HepG2 (cell line): Measurements from ENCODE around the gene GRAP.

Experiments used
- CBX2 ChIP-seq, 2 experiments: fragments of 200-600 bp in 1 of 2; sonication (generic); formaldehyde crosslinking in 1 of 2; IDR thresholded peaks; 2 replicates each; pipeline versions ENCODE4 v1.7.0 to v1.8.1; 2018 to 2022; ENCODE audit warnings: low read depth in 2 of 2, low read length in 1 of 2, mild to moderate bottlenecking in 1 of 2, missing genetic modification reagents in 1 of 2
- ERF ChIP-seq: IDR thresholded peaks from 2 replicates; pipeline ENCODE4 v1.6.1; 2018; ENCODE audit warnings: missing biosample characterization, missing genetic modification reagents
- GTF2F1 ChIP-seq: fragments of 150-350 bp; IDR thresholded peaks from 2 replicates; pipeline ENCODE4 v1.6.1; 2014; ENCODE audit warnings: low read length
- KDM5A ChIP-seq: fragments of 200-600 bp; sonication (generic); IDR thresholded peaks from 2 replicates; pipeline ENCODE4 v1.7.0; 2018; ENCODE audit warnings: antibody characterized with exemption, mild to moderate bottlenecking, low read length, borderline replicate concordance
- MAFK ChIP-seq, 2 experiments: IDR thresholded peaks in 1 of 2; conservative IDR thresholded peaks in 1 of 2; 2 replicates each; pipeline ENCODE4 v1.6.1; 2011; ENCODE audit warnings: improper control_type of control experiment in 2 of 2, low read length in 2 of 2
- PAWR ChIP-seq: sonication (generic); formaldehyde crosslinking; IDR thresholded peaks from 2 replicates; pipeline ENCODE4 v1.4.0; 2020; ENCODE audit warnings: missing genetic modification reagents, mild to moderate bottlenecking, borderline replicate concordance
- RBM39 ChIP-seq: fragments of 200-400 bp; formaldehyde crosslinking; IDR thresholded peaks from one replicate; pipeline ENCODE4 v1.6.1; 2018; ENCODE audit warnings: antibody characterized with exemption, mild to moderate bottlenecking, low read depth, low read length; ENCODE audit not compliant: poor library complexity, severe bottlenecking
- SATB2 ChIP-seq: sonication (generic); formaldehyde crosslinking; IDR thresholded peaks from 2 replicates; pipeline ENCODE4 v1.5.0; 2020; ENCODE audit warnings: missing genetic modification reagents
- SIN3A ChIP-seq: IDR thresholded peaks from 2 replicates; pipeline ENCODE4 v1.6.1; 2011; ENCODE audit warnings: low read depth, mild to moderate bottlenecking, control low read depth, low read length, borderline replicate concordance
- ZNF232 ChIP-seq: sonication (generic); formaldehyde crosslinking; IDR thresholded peaks from 2 replicates; pipeline ENCODE4 v1.4.0; 2020; ENCODE audit warnings: missing genetic modification reagents, borderline replicate concordance
- TF ChIP-seq, protein P1 (sequence below), 2 experiments: IDR thresholded peaks; 2 replicates each; pipeline ENCODE4 v1.6.1; 2011 to 2012; ENCODE audit warnings: low read length in 2 of 2, borderline replicate concordance in 1 of 2, low read depth in 1 of 2, mild to moderate bottlenecking in 1 of 2, moderate library complexity in 1 of 2
- TF ChIP-seq, protein P2 (sequence below): sonication (generic); formaldehyde crosslinking; IDR thresholded peaks from 2 replicates; pipeline ENCODE4 v1.5.0; 2020; ENCODE audit warnings: mild to moderate bottlenecking, missing genetic modification reagents, moderate library complexity
- TF ChIP-seq, protein P3 (sequence below), 2 experiments: sonication (generic) in 1 of 2; formaldehyde crosslinking in 1 of 2; IDR thresholded peaks; 2 replicates each; pipeline versions ENCODE4 v1.5.1 to v1.6.1; 2011 to 2020; ENCODE audit warnings: borderline replicate concordance in 1 of 2, low read depth in 1 of 2, low read length in 1 of 2, mild to moderate bottlenecking in 1 of 2, missing genetic modification reagents in 1 of 2, moderate library complexity in 1 of 2
- TF ChIP-seq, protein P4 (sequence below): sonication (generic); formaldehyde crosslinking; conservative IDR thresholded peaks from 2 replicates; pipeline ENCODE4 v1.4.0; 2020; ENCODE audit warnings: missing genetic modification reagents

DNA sequence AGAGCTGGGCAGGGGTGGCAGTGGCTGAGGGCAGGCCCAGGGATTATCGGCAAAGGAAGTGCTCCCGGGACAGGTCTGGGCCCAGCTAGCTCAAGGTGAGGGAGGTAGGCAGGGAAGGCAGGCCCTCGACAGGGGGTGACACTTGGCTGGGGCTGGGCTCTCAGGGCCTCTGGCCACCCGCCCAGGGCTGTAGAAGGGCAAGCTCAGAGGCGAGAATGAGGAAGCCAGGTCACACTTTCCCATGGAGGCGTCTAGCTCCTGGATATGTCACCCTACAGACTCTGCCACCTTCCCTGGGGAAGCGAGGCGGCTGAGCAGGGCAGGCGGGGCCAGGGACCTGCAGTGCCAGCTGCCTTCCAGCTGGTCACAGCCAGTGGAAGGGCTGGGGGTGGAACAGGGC, 61.3 kb downstream of the GRAP start:
- TF ChIP-seq, protein P1, sequence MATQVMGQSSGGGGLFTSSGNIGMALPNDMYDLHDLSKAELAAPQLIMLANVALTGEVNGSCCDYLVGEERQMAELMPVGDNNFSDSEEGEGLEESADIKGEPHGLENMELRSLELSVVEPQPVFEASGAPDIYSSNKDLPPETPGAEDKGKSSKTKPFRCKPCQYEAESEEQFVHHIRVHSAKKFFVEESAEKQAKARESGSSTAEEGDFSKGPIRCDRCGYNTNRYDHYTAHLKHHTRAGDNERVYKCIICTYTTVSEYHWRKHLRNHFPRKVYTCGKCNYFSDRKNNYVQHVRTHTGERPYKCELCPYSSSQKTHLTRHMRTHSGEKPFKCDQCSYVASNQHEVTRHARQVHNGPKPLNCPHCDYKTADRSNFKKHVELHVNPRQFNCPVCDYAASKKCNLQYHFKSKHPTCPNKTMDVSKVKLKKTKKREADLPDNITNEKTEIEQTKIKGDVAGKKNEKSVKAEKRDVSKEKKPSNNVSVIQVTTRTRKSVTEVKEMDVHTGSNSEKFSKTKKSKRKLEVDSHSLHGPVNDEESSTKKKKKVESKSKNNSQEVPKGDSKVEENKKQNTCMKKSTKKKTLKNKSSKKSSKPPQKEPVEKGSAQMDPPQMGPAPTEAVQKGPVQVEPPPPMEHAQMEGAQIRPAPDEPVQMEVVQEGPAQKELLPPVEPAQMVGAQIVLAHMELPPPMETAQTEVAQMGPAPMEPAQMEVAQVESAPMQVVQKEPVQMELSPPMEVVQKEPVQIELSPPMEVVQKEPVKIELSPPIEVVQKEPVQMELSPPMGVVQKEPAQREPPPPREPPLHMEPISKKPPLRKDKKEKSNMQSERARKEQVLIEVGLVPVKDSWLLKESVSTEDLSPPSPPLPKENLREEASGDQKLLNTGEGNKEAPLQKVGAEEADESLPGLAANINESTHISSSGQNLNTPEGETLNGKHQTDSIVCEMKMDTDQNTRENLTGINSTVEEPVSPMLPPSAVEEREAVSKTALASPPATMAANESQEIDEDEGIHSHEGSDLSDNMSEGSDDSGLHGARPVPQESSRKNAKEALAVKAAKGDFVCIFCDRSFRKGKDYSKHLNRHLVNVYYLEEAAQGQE (IDR thresholded peaks at IDR 0.05; ENCODE audit: borderline replicate concordance in 1 of 2, low read depth in 1 of 2, low read length in 2 of 2): no peak
- TF ChIP-seq RBM39 (no peak), ZNF232 (no peak), GTF2F1 (no peak), CBX2 (IDR thresholded peaks at IDR 0.05; ENCODE audit: low read depth, low read length) (no peak), CBX2 (CRISPR knock-in tag; IDR thresholded peaks at IDR 0.05; ENCODE audit: low read depth) (no peak), SATB2 (CRISPR knock-in tag) (no peak), PAWR (CRISPR knock-in tag) (no peak), KDM5A (no peak), MAFK (conservative IDR thresholded peaks at IDR 0.05 in 1 of 2, IDR thresholded peaks at IDR 0.05 in 1 of 2; ENCODE audit: low read length in 2 of 2) (no peak), ERF (no peak), SIN3A (no peak)
- TF ChIP-seq, protein P2, sequence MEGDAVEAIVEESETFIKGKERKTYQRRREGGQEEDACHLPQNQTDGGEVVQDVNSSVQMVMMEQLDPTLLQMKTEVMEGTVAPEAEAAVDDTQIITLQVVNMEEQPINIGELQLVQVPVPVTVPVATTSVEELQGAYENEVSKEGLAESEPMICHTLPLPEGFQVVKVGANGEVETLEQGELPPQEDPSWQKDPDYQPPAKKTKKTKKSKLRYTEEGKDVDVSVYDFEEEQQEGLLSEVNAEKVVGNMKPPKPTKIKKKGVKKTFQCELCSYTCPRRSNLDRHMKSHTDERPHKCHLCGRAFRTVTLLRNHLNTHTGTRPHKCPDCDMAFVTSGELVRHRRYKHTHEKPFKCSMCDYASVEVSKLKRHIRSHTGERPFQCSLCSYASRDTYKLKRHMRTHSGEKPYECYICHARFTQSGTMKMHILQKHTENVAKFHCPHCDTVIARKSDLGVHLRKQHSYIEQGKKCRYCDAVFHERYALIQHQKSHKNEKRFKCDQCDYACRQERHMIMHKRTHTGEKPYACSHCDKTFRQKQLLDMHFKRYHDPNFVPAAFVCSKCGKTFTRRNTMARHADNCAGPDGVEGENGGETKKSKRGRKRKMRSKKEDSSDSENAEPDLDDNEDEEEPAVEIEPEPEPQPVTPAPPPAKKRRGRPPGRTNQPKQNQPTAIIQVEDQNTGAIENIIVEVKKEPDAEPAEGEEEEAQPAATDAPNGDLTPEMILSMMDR (CRISPR knock-in tag): no peak
- TF ChIP-seq, protein P3, sequence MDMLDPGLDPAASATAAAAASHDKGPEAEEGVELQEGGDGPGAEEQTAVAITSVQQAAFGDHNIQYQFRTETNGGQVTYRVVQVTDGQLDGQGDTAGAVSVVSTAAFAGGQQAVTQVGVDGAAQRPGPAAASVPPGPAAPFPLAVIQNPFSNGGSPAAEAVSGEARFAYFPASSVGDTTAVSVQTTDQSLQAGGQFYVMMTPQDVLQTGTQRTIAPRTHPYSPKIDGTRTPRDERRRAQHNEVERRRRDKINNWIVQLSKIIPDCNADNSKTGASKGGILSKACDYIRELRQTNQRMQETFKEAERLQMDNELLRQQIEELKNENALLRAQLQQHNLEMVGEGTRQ (IDR thresholded peaks at IDR 0.05; ENCODE audit: low read depth, low read length): no peak
- TF ChIP-seq, protein P3 (CRISPR knock-in tag; IDR thresholded peaks at IDR 0.05; ENCODE audit: borderline replicate concordance): no peak
- TF ChIP-seq, protein P4, sequence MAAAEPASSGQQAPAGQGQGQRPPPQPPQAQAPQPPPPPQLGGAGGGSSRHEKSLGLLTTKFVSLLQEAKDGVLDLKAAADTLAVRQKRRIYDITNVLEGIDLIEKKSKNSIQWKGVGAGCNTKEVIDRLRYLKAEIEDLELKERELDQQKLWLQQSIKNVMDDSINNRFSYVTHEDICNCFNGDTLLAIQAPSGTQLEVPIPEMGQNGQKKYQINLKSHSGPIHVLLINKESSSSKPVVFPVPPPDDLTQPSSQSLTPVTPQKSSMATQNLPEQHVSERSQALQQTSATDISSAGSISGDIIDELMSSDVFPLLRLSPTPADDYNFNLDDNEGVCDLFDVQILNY: no peak
